Osteocyte (in vitro differentiated cells): ENCODE data around the gene FBXO28. TPM values are rescaled to one million over a fixed set of nuclear protein-coding genes. Genes with fewer than 3 reads are reported as not detected.

Experiments used
- DNase-seq: peaks from one replicate; pipeline ENCODE4 v3.0.0; 2021; ENCODE audit warnings: mixed read lengths; ENCODE audit not compliant: unreplicated experiment; ENCODE audit errors: extremely low spot score
- H3K27ac Mint-ChIP-seq: one replicate; pipeline ENCODE4 v1.8.0; 2021; ENCODE audit warnings: mild to moderate bottlenecking, mixed read lengths; ENCODE audit not compliant: unreplicated experiment
- H3K27me3 Mint-ChIP-seq: one replicate; pipeline ENCODE4 v1.8.0; 2021; ENCODE audit warnings: mixed read lengths; ENCODE audit not compliant: unreplicated experiment
- H3K36me3 Mint-ChIP-seq: one replicate; pipeline ENCODE4 v1.8.0; 2021; ENCODE audit warnings: mixed read lengths; ENCODE audit not compliant: unreplicated experiment
- H3K4me1 Mint-ChIP-seq: one replicate; pipeline ENCODE4 v1.8.0; 2021; ENCODE audit warnings: mixed read lengths; ENCODE audit not compliant: unreplicated experiment
- H3K4me3 Mint-ChIP-seq: one replicate; pipeline ENCODE4 v1.8.0; 2021; ENCODE audit warnings: mild to moderate bottlenecking, moderate library complexity, mixed read lengths; ENCODE audit not compliant: unreplicated experiment
- H3K9me3 Mint-ChIP-seq: one replicate; pipeline ENCODE4 v1.8.0; 2021; ENCODE audit warnings: mixed read lengths; ENCODE audit not compliant: unreplicated experiment
- CTCF ChIP-seq: fragments of 200-600 bp; sonication (generic); IDR thresholded peaks from 2 replicates; pipeline ENCODE4 v1.5.0; 2021; ENCODE audit warnings: antibody characterized with exemption, mild to moderate bottlenecking, moderate library complexity
- total RNA-seq: library from RNA; stranded (reverse); gene quantifications from 2 replicates; pipeline ENCODE4 v1.2.1, GENCODE V29; 2021

Gene FBXO28
- total RNA-seq, 1 donor from 2014 or later: 28.1 TPM

- Mint-ChIP-seq H3K9me3 (no peaks in the 10 kb centered on the region), H3K4me3 (no peak overlapping the region), H3K36me3 (no peaks in the 10 kb centered on the region), H3K27ac (peak overlapping the region; percentile 52), H3K27me3 (no peaks in the 10 kb centered on the region), H3K4me1 (peaks cover 28% of the 10 kb centered on the region)
- TF ChIP-seq CTCF: no peak
- no peak for DNase-seq
Measured at GRCh38 chr1:224169718-224170270, 55.9 kb downstream of the FBXO28 start.

GRCh38 chr1:224170343-224170742, 56.4 kb downstream of the FBXO28 start:
- no peaks in the 10 kb centered on the region for H3K9me3 Mint-ChIP-seq

GRCh38 chr1:224170748-224171478, 57.0 kb downstream of the FBXO28 start:
- TF ChIP-seq CTCF: peak; percentile 43
- H3K9me3 Mint-ChIP-seq: no peaks in the 10 kb centered on the region

More at GRCh38 chr1:224170343-224170742, 56.4 kb downstream of the FBXO28 start:
- H3K27ac Mint-ChIP-seq: peak overlapping the region; percentile 52
- no peaks in the 10 kb centered on the region for H3K36me3 Mint-ChIP-seq
- peaks cover 30% of the 10 kb centered on the region for H3K4me1 Mint-ChIP-seq
- DNase-seq: no peak
- H3K27me3 Mint-ChIP-seq: no peaks in the 10 kb centered on the region
- no peak overlapping the region for H3K4me3 Mint-ChIP-seq
- no peak for TF ChIP-seq CTCF

GRCh38 chr1:224172229-224172628, 58.3 kb downstream of the FBXO28 start:
- Mint-ChIP-seq H3K4me1 (peaks cover 36% of the 10 kb centered on the region), H3K4me3 (no peak overlapping the region), H3K27me3 (no peaks in the 10 kb centered on the region), H3K27ac (no peak overlapping the region), H3K36me3 (no peaks in the 10 kb centered on the region), H3K9me3 (no peaks in the 10 kb centered on the region)
- no peak for TF ChIP-seq CTCF
- DNase-seq: no peak

More at GRCh38 chr1:224170748-224171478, 57.0 kb downstream of the FBXO28 start:
- no peak overlapping the region for H3K27ac Mint-ChIP-seq
- DNase-seq: no peak
- no peaks in the 10 kb centered on the region for H3K36me3 Mint-ChIP-seq
- H3K27me3 Mint-ChIP-seq: no peaks in the 10 kb centered on the region
- no peak overlapping the region for H3K4me3 Mint-ChIP-seq
- peaks cover 36% of the 10 kb centered on the region for H3K4me1 Mint-ChIP-seq

- no peak for DNase-seq
- Mint-ChIP-seq H3K9me3 (no peaks in the 10 kb centered on the region), H3K27me3 (no peaks in the 10 kb centered on the region), H3K4me1 (peaks cover 36% of the 10 kb centered on the region), H3K27ac (peak overlapping the region; percentile 66), H3K36me3 (no peaks in the 10 kb centered on the region), H3K4me3 (no peak overlapping the region)
- TF ChIP-seq CTCF: no peak
Measured at GRCh38 chr1:224173523-224173922, 59.6 kb downstream of the FBXO28 start.
